ENCODE data around the gene SLIT3.

The SLIT3 gene

GRCh38 chr5:168790002-168790635, 510.8 kb downstream of the SLIT3 start:
- Histone ChIP-seq H3K27me3 (no peaks in the 10 kb centered on the region), H3K36me3 (peaks cover 97% of the 10 kb centered on the region), H3K4me3 (ENCODE audit: low read depth, low read length) (no peak overlapping the region), H3K9me3 (no peaks in the 10 kb centered on the region), H3K4me1 (peaks cover 58% of the 10 kb centered on the region)
- no peak for DNase-seq
- no peak for TF ChIP-seq CTCF (IDR thresholded peaks at IDR 0.05; ENCODE audit: low read depth, low read length)

- Histone ChIP-seq H3K4me3 (ENCODE audit: low read depth, low read length) (no peak overlapping the region), H3K4me1 (peaks cover 58% of the 10 kb centered on the region)
These were observed 512.2 kb downstream of the SLIT3 start for GRCh38 chr5:168788786-168789185.

GRCh38 chr5:168788107-168788506, 512.8 kb downstream of the SLIT3 start:
- no peak for DNase-seq
- TF ChIP-seq CTCF (IDR thresholded peaks at IDR 0.05; ENCODE audit: low read depth, low read length): no peak
- Histone ChIP-seq H3K4me3 (ENCODE audit: low read depth, low read length) (no peak overlapping the region), H3K36me3 (peaks cover 97% of the 10 kb centered on the region), H3K27me3 (no peaks in the 10 kb centered on the region), H3K9me3 (no peaks in the 10 kb centered on the region), H3K4me1 (peaks cover 60% of the 10 kb centered on the region)

More at GRCh38 chr5:168788786-168789185, 512.2 kb downstream of the SLIT3 start:
- DNase-seq: no peak
- TF ChIP-seq CTCF (IDR thresholded peaks at IDR 0.05; ENCODE audit: low read depth, low read length): no peak
- Histone ChIP-seq H3K9me3 (no peaks in the 10 kb centered on the region), H3K36me3 (peaks cover 97% of the 10 kb centered on the region), H3K27me3 (no peaks in the 10 kb centered on the region)

GRCh38 chr5:168786147-168786546, 514.8 kb downstream of the SLIT3 start:
- TF ChIP-seq CTCF (IDR thresholded peaks at IDR 0.05; ENCODE audit: low read depth, low read length): no peak
- DNase-seq: no peak
- no peaks in the 10 kb centered on the region for H3K9me3 ChIP-seq
- H3K4me3 ChIP-seq (ENCODE audit: low read depth, low read length): no peak overlapping the region
- H3K27me3 ChIP-seq: no peaks in the 10 kb centered on the region
- peaks cover 97% of the 10 kb centered on the region for H3K36me3 ChIP-seq
- peaks cover 57% of the 10 kb centered on the region for H3K4me1 ChIP-seq

- H3K4me1 ChIP-seq: peaks cover 54% of the 10 kb centered on the region
- H3K4me3 ChIP-seq (ENCODE audit: low read depth, low read length): no peak overlapping the region
- peaks cover 97% of the 10 kb centered on the region for H3K36me3 ChIP-seq
- TF ChIP-seq CTCF (IDR thresholded peaks at IDR 0.05; ENCODE audit: low read depth, low read length): no peak
- DNase-seq: no peak
- no peaks in the 10 kb centered on the region for H3K27me3 ChIP-seq
- H3K9me3 ChIP-seq: no peaks in the 10 kb centered on the region
These were observed 516.5 kb downstream of the SLIT3 start for GRCh38 chr5:168784454-168784853.

GRCh38 chr5:168781941-168782571, 518.9 kb downstream of the SLIT3 start:
- Histone ChIP-seq H3K4me3 (ENCODE audit: low read depth, low read length) (no peak overlapping the region), H3K36me3 (peaks cover 100% of the 10 kb centered on the region), H3K27me3 (no peaks in the 10 kb centered on the region), H3K9me3 (no peaks in the 10 kb centered on the region), H3K4me1 (peaks cover 70% of the 10 kb centered on the region)
- TF ChIP-seq CTCF (IDR thresholded peaks at IDR 0.05; ENCODE audit: low read depth, low read length): no peak
- no peak for DNase-seq

Measured in BE2C (cell line).